ENCODE measurements around the gene PELI3.

DNA sequence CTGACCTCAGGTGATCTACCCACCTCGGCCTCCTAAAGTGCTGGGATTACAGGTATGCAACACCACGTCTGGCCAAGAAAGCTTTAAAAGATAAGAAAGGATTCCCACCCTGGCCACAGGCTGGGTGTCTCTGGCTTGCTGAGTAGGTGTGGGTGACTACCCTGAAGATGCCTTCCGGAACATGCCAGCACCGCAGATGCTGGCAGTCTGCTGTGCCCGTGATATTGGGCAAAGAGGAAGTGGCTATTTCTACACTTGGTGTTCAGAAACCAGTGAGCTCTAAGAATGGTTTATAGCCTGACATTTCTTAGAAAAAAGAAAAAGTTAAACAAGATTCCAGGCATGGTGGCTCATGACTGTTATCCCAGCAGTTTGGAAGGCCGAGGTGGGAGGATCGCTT is 34.1 kb upstream of the PELI3 start:
- TF ChIP-seq, protein P1, sequence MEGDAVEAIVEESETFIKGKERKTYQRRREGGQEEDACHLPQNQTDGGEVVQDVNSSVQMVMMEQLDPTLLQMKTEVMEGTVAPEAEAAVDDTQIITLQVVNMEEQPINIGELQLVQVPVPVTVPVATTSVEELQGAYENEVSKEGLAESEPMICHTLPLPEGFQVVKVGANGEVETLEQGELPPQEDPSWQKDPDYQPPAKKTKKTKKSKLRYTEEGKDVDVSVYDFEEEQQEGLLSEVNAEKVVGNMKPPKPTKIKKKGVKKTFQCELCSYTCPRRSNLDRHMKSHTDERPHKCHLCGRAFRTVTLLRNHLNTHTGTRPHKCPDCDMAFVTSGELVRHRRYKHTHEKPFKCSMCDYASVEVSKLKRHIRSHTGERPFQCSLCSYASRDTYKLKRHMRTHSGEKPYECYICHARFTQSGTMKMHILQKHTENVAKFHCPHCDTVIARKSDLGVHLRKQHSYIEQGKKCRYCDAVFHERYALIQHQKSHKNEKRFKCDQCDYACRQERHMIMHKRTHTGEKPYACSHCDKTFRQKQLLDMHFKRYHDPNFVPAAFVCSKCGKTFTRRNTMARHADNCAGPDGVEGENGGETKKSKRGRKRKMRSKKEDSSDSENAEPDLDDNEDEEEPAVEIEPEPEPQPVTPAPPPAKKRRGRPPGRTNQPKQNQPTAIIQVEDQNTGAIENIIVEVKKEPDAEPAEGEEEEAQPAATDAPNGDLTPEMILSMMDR (conservative IDR thresholded peaks at IDR 0.05; ENCODE audit: low read length), result no peak
- TF ChIP-seq EZH2phosphoT487 (IDR thresholded peaks at IDR 0.05; ENCODE audit: borderline replicate concordance, low read depth, low read length), result no peak
